NCI-H1105 (cell line): ENCODE measurements around the gene CREBBP.
A peak's percentile ranks its signal among the peaks of the same experiment; 100 is the strongest.

Experiments used
- DNase-seq: peaks from one replicate; lab custom pipeline; 2025; lab: John Stamatoyannopoulos, UW

The CREBBP gene

DNA sequence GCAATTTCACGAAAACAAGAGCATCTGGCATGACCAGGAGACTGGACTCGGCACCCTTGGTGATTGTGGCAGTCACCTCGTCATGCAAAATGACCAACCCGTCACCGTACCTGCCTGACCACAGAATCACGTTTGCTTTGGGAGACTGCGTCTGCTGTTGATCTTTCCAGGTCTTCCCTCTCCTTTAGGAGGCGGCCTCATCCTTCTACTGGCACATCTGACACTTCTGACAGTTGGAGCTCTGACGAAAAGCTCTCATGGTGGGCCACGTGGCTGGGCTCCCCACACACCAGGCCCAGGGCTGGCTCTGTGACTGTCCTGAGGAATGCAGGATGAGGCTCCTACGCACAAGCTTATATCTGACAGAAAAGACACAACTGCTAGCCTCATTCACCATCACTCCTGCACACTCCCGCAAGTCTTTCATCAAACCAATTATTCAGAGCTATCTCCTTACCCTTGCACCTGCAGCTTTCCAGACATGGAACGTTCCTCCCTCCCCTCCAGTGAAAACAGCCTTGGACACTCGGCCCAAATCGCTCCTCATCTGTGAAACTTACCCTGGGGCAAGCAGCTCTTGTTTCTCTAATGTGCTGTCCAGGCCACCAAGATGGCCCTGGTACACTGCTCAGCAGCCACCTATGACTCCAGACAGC lies 166.8 kb downstream of the CREBBP start:
- DNase-seq, result no peak

DNA sequence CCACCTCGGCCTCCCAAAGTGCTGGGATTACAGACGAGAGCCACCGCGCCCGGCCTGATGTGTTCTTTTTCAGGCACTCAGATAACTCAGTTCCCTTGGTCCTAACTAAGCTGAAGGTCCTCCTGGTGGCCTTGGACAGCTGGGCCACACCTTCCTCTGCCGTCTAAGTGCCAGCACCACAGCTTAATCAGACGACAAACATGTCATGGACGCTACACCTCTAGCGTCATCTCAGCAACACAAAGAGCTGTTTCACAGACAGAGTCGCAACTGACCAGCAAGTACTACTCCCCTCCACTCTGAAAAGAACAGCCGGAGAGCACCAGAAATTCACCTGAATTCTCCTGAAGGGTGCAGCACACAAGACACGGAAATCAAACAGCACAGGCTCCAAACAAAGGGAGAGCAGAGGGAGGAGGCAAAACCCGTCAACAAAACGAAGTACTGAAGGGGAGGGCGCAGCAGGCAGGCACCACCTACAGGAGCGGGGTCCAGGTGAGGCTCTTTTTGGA lies 167.6 kb downstream of the CREBBP start:
- no peak for DNase-seq

DNA sequence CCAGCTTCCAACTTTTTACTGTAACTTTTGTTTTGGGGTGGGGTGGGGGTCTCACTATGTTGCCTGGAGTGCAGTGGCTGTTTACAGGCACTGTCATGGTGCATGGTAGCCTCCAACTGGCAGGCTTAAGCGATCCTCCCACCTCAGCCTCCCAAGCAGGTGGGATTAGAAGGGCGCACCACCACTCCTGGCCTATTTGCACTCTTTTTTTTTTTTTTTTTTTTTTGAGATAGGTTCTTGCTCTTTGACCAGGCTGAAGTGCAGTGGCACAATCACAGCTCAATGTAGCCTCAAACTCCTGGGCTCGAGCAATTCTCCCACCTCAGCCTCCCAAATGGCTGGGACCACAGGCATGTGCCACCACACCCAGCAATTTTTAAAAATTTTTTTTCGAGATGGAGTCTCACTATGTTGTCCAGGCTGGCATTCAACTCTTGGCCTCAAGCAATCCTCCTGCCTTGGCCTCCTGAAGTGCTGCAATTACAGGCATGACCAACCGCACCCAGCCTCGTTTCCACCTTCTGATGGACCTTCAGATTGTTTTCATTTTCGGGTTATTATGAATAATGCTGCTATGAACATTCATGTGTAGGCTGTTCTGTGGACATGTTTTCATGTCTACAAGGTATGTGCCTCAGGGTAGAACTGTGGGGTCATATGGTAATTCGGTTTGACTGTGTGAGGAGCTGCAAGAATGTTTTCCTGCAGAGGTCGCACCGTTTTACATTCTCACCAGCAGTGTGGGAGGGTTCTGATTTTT lies 174.1 kb downstream of the CREBBP start:
- DNase-seq, result no peak

DNA sequence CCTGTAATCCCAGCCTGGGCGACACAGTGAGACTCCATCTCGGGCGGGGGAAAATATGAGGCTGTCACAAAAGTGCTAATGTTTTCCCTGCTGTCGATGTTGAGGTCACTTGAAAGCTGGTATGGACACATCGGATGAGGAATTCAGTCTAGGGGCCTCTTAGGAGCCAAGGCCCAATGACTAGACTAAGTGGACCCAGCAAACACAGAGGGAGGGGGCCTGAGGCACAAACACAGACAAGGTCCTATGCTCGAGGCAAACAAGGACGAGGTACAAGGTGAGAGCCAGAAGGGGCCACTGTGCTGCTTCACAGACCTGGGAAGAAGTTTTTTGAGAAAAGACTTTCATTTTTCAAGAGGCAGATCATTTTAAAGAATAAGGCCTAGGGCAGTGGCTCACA lies 178.4 kb downstream of the CREBBP start:
- no peak for DNase-seq

DNA sequence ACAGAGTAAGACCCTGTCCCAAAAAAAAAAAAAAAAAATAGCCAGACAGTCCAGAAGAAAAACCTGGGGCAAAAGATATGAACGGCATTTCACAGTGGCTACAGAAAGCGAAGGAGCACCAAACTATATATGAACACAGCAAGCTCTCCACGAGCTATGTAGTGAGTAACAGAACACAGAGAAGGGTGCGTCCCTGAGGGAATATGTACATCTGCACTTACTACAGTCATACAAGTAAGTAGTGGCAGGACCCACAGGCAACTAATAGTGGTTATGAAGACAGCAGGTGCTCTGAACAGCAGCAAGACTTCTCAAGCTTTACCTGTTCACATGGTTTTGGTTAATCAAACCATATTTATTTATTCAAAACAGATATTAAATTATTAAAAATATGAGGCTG lies 179.0 kb downstream of the CREBBP start:
- no peak for DNase-seq

DNA sequence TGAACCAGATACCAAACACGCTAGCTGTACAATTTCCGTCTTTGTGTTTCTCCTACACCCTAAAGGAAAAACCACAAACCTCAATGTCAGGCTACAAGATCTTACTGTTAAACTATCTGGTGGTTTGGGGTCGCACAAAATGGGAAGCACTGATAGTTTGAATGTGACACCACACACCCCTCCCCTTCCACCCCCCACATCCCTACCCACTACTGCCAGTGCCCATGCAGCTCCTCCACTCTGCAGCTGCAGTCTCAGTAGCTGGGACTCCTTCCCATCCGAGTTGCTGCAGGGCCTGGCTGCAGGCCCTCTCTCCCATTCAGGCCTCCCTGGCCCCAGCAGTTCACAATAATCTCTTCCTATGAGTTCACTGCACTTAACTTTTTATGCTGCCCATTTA lies 181.6 kb downstream of the CREBBP start:
- DNase-seq, result no peak

DNA sequence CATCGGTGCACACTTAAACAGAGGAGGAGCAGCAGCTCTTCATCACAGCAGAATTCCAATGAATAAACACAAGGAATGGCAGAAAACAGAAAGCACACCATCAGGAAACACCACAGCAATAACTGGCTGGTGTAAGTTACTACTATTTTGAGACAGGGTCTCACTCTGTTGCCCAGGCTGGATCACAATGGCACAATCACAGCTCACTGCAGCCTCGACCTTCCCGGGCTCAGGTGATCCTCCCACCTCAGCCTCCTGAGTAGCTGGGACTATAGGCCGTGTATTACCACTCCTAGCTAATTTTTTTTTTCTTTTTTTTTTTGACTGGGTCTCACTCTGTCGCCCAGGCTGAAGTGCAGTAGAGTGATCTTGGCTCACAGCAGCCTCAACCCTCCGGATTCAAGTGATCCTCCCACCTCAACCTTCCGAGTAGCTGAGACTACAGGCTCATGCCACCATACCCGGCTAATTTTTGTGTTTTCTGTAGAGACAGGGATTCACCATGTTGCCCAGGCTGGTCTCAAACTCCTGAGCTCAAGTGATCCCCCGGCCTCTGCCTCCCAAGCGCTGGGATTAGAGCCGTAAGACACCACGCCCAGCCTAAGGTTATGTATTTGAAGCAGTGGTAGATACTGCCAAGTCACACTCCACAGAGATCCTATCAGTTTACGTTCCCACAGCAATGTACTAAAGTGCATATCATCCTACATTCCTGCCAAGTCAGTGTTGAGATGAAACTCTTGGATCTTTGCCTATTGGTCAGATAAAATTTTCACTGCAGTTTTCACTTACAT lies 183.9 kb downstream of the CREBBP start:
- DNase-seq, result no peak

DNA sequence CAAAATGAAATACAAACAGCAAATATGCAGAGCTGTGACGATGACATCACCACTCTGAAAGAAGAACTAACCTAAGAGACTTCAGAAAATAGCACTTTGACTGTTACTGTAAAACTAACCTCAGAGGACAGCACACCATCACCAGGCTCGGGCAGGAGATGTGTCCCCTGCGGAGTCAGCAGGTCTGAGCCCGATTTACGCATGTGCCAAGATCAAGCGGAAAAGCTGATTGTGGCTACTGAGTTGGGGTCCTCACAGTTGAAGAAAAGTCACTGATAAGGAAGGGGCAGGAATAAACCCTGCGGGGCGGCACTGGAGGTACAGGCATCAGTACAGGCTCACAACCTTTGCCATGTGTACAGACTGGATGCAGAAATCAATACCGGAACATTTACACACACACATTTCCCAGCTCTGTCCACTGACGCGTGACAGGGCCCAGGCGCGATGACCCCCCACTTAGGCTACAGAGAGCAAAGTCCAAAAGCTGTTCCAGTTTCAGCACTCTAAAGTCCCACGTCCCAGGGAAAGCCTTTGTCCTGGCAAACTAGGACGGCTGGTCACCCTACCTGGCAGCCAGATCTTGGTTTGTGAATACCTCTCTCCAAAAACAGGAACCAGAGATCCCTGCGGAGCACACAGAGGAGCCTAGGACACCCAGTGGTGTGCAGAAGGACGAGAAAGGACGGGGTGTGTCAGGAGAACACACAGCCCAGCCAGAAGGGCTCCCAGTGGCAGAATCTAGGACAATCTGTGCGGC lies 184.7 kb downstream of the CREBBP start:
- no peak for DNase-seq

DNA sequence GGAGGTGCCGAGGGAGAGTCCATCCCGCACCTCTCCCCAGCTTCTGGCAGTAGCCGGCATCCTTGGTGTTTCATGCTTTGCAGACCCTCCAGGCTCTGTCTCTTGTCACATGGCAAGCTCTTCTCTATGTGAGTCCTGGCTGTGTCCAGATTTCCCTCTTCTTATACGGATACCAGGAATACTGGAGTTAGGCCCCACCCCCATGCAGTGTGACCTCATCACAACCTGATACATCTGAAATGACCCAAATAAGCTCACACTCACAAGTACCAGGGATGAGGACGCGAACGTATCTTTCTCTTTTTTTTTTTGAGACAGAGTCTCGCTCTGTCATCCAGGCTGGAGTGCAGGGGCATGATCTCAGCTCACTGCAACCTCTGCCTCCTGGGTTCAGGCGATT lies 186.5 kb downstream of the CREBBP start:
- no peak for DNase-seq

DNA sequence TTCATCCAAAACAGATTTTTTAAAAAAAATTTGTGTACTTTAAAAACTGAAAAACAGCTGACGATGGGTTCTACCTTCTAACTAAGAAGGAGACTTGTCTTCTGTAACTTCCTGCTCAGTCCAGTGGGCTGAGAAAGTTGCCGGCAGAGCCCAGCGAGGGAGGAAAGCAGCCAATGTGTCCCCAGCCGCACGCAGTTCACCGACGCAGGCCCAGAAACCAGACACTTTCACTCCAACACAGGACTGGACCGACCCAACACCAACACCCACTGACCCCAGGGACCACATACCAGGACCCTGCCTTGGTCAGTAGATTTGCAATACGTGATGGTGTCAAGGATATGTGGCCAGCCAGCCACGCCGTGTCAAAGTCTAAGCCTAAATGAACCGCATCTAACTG lies 188.8 kb downstream of the CREBBP start:
- no peak for DNase-seq

DNA sequence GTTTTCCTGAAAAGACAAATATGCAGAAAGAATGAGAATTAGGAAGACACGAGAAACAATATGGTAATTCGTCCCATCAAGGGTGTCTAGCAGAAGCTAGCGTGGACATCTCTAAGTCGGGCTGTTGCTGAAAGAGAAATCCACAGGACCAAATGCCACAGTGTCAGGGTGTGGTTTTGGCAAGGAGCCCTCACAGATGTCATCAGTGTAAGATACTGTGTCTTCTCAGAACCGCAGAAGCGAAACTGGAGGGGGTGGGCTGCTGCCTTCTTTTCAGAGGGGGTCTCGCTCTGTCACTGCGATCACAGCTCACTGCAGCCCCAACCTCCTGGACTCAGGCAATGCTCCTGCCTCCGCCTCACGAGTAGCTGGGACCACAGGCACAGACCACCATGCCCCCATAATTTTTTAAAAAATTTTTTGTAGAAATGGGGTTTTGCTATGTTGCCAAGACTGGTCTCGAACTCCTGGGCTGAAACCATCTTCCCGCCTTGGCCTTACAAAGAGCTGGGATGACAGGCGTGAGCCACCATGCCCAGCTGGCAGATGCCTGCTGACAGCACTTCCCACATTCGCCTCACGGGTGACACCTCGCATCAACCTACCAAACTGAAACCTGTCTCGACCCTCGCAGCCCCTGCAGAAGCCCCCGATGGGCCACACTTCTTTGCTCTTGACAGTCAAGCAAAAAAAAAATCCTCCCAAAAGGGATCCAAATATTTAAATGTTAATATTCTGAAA lies 189.4 kb downstream of the CREBBP start:
- DNase-seq, result no peak

DNA sequence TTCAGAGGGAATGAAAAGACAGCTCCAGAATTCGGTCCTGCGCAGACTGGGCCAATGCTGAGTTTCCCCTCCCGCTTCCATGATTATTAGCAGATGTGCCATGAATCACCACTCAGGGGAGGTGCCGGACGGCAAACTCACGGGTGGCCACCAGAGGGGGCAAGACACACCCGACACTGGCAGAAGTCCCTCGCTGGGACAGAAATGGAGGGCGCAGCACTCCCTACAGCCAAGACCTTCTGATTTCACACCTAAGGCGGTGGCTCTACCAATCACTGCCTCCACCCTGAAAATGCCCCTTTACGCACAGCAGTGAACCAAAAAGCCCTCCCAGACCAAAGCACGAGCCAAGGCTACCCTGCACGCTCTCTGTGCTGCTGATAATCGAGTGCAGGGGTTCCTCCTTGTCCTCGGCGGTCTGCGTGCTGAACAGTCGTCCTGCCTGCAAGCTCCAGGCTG lies 190.0 kb downstream of the CREBBP start:
- peak; percentile 31 for DNase-seq

DNA sequence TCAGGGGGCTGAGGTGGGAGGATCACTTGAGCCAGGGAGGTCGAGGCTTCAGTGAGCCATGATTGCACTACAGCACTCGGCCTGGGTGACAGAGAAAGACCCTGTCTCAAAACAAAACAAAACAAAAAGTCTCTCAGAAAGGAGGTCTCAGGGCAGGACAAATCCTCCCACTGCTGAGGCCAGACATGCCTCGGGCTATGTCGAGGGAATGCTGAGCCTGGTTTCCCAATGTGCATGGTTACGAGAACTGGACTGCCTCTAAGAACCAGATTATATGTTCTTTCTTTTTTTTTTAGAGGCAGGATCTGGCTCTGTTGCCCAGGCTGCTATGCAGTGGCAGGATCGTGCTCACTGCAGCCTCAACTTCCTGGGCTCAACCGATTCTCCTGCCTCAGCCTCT lies 190.8 kb downstream of the CREBBP start:
- DNase-seq, result no peak

DNA sequence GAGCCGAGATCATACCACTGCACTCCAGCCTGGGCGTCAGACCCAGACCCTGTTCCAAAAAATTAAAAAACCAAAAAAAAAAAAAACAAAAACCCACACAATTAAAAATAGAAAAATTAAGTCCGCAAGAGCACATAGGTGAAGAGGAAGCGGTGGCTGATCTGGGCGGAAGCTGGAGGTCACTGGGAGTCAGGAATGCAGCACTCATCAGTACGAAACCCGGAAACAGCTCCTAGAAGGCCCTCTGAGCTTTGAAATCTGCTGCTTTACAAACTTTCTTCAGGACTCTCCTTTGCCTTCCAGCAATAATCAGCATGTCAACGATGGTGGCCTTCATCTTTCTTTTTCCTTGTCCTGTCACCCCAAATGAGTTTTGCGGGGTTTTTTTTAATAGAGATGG lies 192.7 kb downstream of the CREBBP start:
- no peak for DNase-seq

DNA sequence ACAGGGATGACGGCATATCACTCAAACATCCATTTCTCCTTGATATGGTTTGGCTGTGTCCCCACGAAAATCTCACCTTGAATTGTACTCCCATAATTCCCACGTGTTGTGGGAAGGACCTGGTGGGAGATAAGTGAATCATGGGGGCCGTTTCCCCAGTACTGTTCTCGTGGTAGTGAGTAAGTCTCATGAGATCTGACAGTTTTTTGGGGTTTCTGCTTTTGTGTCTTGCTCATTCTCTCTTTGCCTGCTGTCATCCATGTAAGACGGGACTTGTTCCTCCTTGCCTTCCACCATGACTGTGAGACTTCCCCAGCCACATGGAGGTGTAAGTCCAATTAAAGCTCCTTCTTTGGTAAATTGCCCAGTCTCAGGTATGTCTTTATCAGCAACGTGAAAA lies 193.5 kb downstream of the CREBBP start:
- DNase-seq, result no peak

DNA sequence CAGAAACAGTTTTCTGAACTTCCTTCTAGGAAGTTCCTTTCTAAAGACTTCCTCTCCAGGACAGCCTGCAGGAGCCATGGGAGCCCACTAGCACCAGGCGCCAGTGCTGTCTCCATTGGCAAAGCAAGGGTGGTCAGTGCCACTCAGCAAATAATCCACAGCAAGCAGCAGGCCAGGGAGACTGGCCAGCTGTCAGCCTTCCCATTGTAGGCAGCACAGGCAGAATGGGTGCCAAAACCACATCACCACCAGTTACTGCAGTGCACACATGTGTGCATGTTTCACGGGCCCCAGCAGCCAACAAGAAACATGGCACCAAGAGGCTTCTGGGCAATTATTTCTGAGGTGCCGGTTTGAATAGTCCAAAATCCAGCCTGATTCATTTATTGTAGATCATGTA lies 199.3 kb downstream of the CREBBP start:
- no peak for DNase-seq

DNA sequence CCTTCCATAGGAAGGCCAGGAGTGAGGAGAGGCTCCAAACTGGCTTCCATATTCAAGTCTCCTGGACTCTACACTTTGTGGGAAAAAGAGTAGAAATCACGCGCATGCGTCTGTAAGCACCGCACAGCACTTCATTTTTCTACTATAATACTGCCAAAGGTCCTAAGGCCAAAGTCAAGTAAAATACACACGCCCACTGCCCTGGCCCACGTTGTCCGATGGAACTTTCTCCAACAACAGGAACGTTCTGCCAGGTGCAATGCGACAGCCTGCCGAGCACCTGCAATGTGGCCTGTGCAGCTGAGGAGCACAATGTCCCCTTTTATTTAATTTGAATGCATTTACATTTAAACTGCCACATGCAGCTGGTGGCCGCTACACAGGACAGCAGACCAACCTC lies 202.5 kb downstream of the CREBBP start:
- no peak for DNase-seq

DNA sequence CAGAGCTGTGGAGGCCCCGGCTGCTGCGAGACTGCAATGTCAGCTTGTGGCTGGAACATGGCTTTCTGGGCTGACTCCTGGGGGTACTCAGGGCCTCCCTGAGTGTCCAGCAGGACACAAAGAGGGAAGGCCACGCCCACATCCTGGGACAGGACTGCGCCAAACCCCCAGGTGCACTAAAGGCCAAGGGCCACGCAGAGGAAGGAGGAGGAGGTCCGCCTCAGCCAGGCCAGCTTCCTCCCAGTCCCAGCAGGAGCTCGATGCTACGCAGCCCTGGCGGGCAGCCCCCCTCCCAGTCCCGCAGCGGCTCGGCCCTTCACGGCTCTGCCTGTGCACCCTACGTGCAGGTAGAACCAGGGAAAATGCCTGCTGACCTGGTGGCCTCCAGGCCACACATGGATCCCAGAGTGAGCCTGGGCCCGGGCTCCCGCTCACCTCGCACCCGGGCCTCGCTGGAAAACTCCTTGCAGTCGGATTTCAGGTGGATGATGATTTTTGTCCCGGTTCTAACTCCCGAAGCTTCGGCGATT lies 204.8 kb downstream of the CREBBP start:
- no peak for DNase-seq
